ENCODE results near the gene CCDC85C. TPM values are rescaled to one million over a fixed set of nuclear protein-coding genes. Genes with fewer than 3 reads are reported as not detected.

The CCDC85C gene
- total and polyA plus RNA-seq, 10 of the 15 experiments (the other 5 are each of a cell fraction or from before 2014, with no cell fraction given), result 0.03 to 3.6 (median 1.1) TPM

DNA sequence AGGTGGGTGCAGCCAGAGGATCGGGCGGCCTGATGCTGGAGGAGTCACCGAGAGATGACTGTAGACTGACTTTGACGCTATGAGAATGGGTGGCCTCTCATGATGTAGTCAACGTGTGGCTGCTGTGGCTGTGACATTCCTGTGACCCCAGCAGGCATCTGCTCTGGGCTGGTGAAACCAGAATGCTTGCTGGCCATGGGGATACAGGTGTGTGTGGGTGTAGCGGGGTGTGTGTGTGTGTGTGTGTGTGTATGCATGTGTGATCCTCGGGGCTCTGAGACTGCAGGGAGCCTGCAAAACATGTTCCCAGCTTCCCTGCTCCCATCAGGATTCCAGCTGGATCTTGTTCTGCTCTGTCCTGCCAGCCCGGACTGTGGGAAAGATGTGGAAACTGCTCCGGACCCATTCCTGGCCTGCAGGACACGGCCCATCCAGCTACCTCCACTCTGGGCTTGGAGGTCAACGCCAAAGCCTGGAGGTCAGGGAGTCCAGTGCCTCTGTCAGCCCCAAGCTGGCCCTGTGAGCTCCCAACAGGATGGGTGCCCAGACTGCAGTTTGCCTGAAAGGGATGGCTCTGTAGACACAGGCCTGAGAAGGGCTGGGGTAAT, 22.1 kb upstream of the CCDC85C start:
- in situ Hi-C loops (cut with MboI), result no loop called here
- H3K27me3 ChIP-seq (replicated peaks in 1 of 2; ENCODE audit: control insufficient read depth in 2 of 2, insufficient read depth in 2 of 2, low read length in 1 of 2), result no peaks in the 10 kb centered on the region; a peak in 2 of 4 replicates
- ATAC-seq, result peak; percentile 14; the same call in 2 of the 3 replicates
- DNase-seq (ENCODE audit: low read depth, low spot score), result no peak
- H3K36me3 ChIP-seq (ENCODE audit: control insufficient read depth in 2 of 2, insufficient read depth in 2 of 2, low read length in 1 of 2), result no peaks in the 10 kb centered on the region
- H3K9me3 ChIP-seq (replicated peaks; ENCODE audit: control insufficient read depth, insufficient read depth, low read length), result no peaks in the 10 kb centered on the region
- no peak for FAIRE-seq
- SMC1A ChIA-PET (ENCODE audit: uncharacterized antibody, unreplicated experiment), result no interaction called here
- RAD21 ChIA-PET (ENCODE audit: unreplicated experiment), result interaction anchor here (1.7 kb wide), 1 partner anchor 32 kb away, joined by 3 read pairs; no protein-coding TSS in a partner anchor
- no TSS peak for BruUV-seq (replicated peaks)
- CTCF ChIA-PET, result interaction anchor here (1.1 to 1.2 kb wide), 2 partner anchors 31 to 107 kb away, joined by 4 to 5 read pairs; no protein-coding TSS in a partner anchor
- H4K20me1 ChIP-seq (ENCODE audit: control insufficient read depth, insufficient read depth), result no peaks in the 10 kb centered on the region
- H3K27ac ChIP-seq (ENCODE audit: control insufficient read depth, insufficient read depth), result no peak overlapping the region
- H3K79me2 ChIP-seq (ENCODE audit: control insufficient read depth, insufficient read depth, low read length), result no peaks in the 10 kb centered on the region
- intact Hi-C loops (cut with micrococcal nuclease; ENCODE audit: unreplicated experiment), result no loop called here
- H3K9ac ChIP-seq (ENCODE audit: control insufficient read depth, insufficient read depth, low read length), result no peak overlapping the region
- POLR2A ChIA-PET, result no interaction called here
- no peak overlapping the region for H3K4me3 ChIP-seq
- H3K4me2 ChIP-seq (ENCODE audit: control insufficient read depth, insufficient read depth), result no peak overlapping the region
- 38% methylated on average over 11 of the region's 11 CpGs for WGBS (ENCODE audit: insufficient coverage, insufficient replicate concordance, low lambda C conversion rate, missing lambda C conversion rate)
- H3K4me1 ChIP-seq (ENCODE audit: control insufficient read depth, insufficient read depth, low read length), result no peaks in the 10 kb centered on the region
- H2AFZ ChIP-seq (ENCODE audit: control insufficient read depth, low read depth, low read length), result no peak overlapping the region
- TF ChIP-seq BHLHE40 (IDR thresholded peaks at IDR 0.05; ENCODE audit: borderline replicate concordance in 1 of 2, low read depth in 2 of 2, low read length in 1 of 2) (peak in 1 of 2 experiments; percentile 33; a peak in 1 of 4 replicates), ZBTB40 (IDR thresholded peaks at IDR 0.05; ENCODE audit: borderline replicate concordance) (no peak), TCF12 (IDR thresholded peaks at IDR 0.05; ENCODE audit: low read depth, low read length) (peak; percentile 88), ETV6 (conservative IDR thresholded peaks at IDR 0.05 in 1 of 2, IDR thresholded peaks at IDR 0.05 in 1 of 2; ENCODE audit: borderline replicate concordance in 1 of 2, low read depth in 1 of 2) (no peak), IKZF1 (conservative IDR thresholded peaks at IDR 0.05) (peak; percentile 60), TARDBP (IDR thresholded peaks at IDR 0.05; ENCODE audit: borderline replicate concordance) (no peak), NBN (IDR thresholded peaks at IDR 0.05) (0 out of 2 replicates have a peak, but pooled peaks have one; percentile 27), IKZF2 (IDR thresholded peaks at IDR 0.05) (peak; percentile 31 to 38; a peak in 2 of 4 replicates), KDM1A (IDR thresholded peaks at IDR 0.05; ENCODE audit: borderline replicate concordance) (no peak), TCF3 (IDR thresholded peaks at IDR 0.05; ENCODE audit: borderline replicate concordance, insufficient read depth, low read depth, low read length) (0 out of 2 replicates have a peak, but pooled peaks have one; percentile 40), NR2F1 (conservative IDR thresholded peaks at IDR 0.05) (peak; percentile 44; the same call in 1 of the 2 replicates)
- TF ChIP-seq, protein P1, sequence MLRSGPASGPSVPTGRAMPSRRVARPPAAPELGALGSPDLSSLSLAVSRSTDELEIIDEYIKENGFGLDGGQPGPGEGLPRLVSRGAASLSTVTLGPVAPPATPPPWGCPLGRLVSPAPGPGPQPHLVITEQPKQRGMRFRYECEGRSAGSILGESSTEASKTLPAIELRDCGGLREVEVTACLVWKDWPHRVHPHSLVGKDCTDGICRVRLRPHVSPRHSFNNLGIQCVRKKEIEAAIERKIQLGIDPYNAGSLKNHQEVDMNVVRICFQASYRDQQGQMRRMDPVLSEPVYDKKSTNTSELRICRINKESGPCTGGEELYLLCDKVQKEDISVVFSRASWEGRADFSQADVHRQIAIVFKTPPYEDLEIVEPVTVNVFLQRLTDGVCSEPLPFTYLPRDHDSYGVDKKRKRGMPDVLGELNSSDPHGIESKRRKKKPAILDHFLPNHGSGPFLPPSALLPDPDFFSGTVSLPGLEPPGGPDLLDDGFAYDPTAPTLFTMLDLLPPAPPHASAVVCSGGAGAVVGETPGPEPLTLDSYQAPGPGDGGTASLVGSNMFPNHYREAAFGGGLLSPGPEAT (IDR thresholded peaks at IDR 0.05; ENCODE audit: low read depth), result no peak
- TF ChIP-seq, protein P2, sequence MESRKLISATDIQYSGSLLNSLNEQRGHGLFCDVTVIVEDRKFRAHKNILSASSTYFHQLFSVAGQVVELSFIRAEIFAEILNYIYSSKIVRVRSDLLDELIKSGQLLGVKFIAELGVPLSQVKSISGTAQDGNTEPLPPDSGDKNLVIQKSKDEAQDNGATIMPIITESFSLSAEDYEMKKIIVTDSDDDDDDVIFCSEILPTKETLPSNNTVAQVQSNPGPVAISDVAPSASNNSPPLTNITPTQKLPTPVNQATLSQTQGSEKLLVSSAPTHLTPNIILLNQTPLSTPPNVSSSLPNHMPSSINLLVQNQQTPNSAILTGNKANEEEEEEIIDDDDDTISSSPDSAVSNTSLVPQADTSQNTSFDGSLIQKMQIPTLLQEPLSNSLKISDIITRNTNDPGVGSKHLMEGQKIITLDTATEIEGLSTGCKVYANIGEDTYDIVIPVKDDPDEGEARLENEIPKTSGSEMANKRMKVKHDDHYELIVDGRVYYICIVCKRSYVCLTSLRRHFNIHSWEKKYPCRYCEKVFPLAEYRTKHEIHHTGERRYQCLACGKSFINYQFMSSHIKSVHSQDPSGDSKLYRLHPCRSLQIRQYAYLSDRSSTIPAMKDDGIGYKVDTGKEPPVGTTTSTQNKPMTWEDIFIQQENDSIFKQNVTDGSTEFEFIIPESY (IDR thresholded peaks at IDR 0.05), result peak; percentile 57; the same call in 1 of the 2 replicates

Data from GM12878 (cell line).